ENCODE results near the gene MISP. TPM values are rescaled to one million over a fixed set of nuclear protein-coding genes. Genes with fewer than 3 reads are reported as not detected.

MISP gene
- total RNA-seq, 6 experiments from 2014 or later = 0.05 to 0.07 TPM; not detected in 4

GRCh38 chr19:791007-791566 lies 40.2 kb downstream of the MISP start:
- no peaks in the 10 kb centered on the region for H3K27me3 Mint-ChIP-seq (ENCODE audit: insufficient read depth)
- TF ChIP-seq CTCF (IDR thresholded peaks at IDR 0.05) = no peak
- H3K9me3 Mint-ChIP-seq = no peaks in the 10 kb centered on the region
- H3K4me1 Mint-ChIP-seq (ENCODE audit: low read depth) = peaks cover 12% of the 10 kb centered on the region
- H3K4me3 Mint-ChIP-seq = no peak overlapping the region
- no peaks in the 10 kb centered on the region for H3K36me3 Mint-ChIP-seq (ENCODE audit: low read depth)
- H3K27ac Mint-ChIP-seq = no peak overlapping the region
- no peak for DNase-seq

GRCh38 chr19:791567-792305 lies 40.8 kb downstream of the MISP start:
- Mint-ChIP-seq H3K36me3 (ENCODE audit: low read depth) (no peaks in the 10 kb centered on the region), H3K27me3 (ENCODE audit: insufficient read depth) (no peaks in the 10 kb centered on the region), H3K4me1 (ENCODE audit: low read depth) (peaks cover 16% of the 10 kb centered on the region), H3K27ac (no peak overlapping the region), H3K4me3 (no peak overlapping the region), H3K9me3 (no peaks in the 10 kb centered on the region)
- no peak for TF ChIP-seq CTCF (IDR thresholded peaks at IDR 0.05)
- no peak for DNase-seq

GRCh38 chr19:792306-792885 lies 41.5 kb downstream of the MISP start:
- no peak for DNase-seq
- H3K27me3 Mint-ChIP-seq (ENCODE audit: insufficient read depth) = no peaks in the 10 kb centered on the region
- no peak overlapping the region for H3K27ac Mint-ChIP-seq
- H3K9me3 Mint-ChIP-seq = no peaks in the 10 kb centered on the region
- no peaks in the 10 kb centered on the region for H3K36me3 Mint-ChIP-seq (ENCODE audit: low read depth)
- H3K4me1 Mint-ChIP-seq (ENCODE audit: low read depth) = peaks cover 17% of the 10 kb centered on the region
- H3K4me3 Mint-ChIP-seq = no peak overlapping the region
- TF ChIP-seq CTCF (IDR thresholded peaks at IDR 0.05) = no peak

- Mint-ChIP-seq H3K36me3 (ENCODE audit: low read depth) (peaks cover 6% of the 10 kb centered on the region), H3K4me1 (ENCODE audit: low read depth) (peaks cover 17% of the 10 kb centered on the region), H3K27me3 (ENCODE audit: insufficient read depth) (peaks cover 2% of the 10 kb centered on the region; the same call in 1 of the 2 replicates), H3K4me3 (no peak overlapping the region), H3K9me3 (no peaks in the 10 kb centered on the region), H3K27ac (no peak overlapping the region)
- no peak for TF ChIP-seq CTCF (IDR thresholded peaks at IDR 0.05)
- DNase-seq = no peak
Observed at GRCh38 chr19:793806-794205, 42.9 kb downstream of the MISP start.

- Mint-ChIP-seq H3K36me3 (ENCODE audit: low read depth) (peaks cover 19% of the 10 kb centered on the region), H3K9me3 (no peaks in the 10 kb centered on the region), H3K4me3 (no peak overlapping the region), H3K4me1 (ENCODE audit: low read depth) (peaks cover 14% of the 10 kb centered on the region), H3K27ac (no peak overlapping the region), H3K27me3 (ENCODE audit: insufficient read depth) (peaks cover 4% of the 10 kb centered on the region)
- TF ChIP-seq CTCF (IDR thresholded peaks at IDR 0.05) = no peak
- no peak for DNase-seq
Observed at GRCh38 chr19:795073-795611, 44.2 kb downstream of the MISP start.
